Esophagus muscularis mucosa (tissue), 4 donors: ENCODE data around the gene FILIP1L. TPM values are rescaled to one million over a fixed set of nuclear protein-coding genes. Genes with fewer than 3 reads are reported as not detected.

Experiments
- DNase-seq: peaks from one replicate; pipeline ENCODE4 v3.0.0-alpha.2; 2017; ENCODE audit errors: extremely low spot score
- H3K27ac ChIP-seq, 4 donors: fragments of 200-600 bp; sonication (generic); replicated peaks in 1 of 4; 1 replicate in 3 of 4; 2 replicates in 1 of 4; pipeline ENCODE4 v1.5.1; 2016 to 2019; ENCODE audit warnings: mild to moderate bottlenecking in 1 of 4
- H3K27me3 ChIP-seq, 4 donors: fragments of 200-600 bp; sonication (generic); one replicate each; pipeline versions ENCODE4 v1.5.1 to v1.6.0; 2016 to 2019
- H3K36me3 ChIP-seq, 4 donors: fragments of 200-600 bp; sonication (generic); one replicate each; pipeline ENCODE4 v1.5.1; 2016 to 2019
- H3K4me1 ChIP-seq, 4 donors: fragments of 200-600 bp; sonication (generic); one replicate each; pipeline ENCODE4 v1.5.1; 2016 to 2019
- H3K4me3 ChIP-seq, 4 donors: fragments of 200-600 bp; sonication (generic); 1 replicate in 2 of 4; 2 replicates in 2 of 4; pipeline ENCODE4 v1.5.1; 2016 to 2019; ENCODE audit warnings: mild to moderate bottlenecking in 4 of 4, moderate library complexity in 1 of 4
- H3K9me3 ChIP-seq, 4 donors: fragments of 200-600 bp; sonication (generic); 1 replicate in 3 of 4; 2 replicates in 1 of 4; pipeline ENCODE4 v1.5.1; 2016 to 2019
- CTCF ChIP-seq, 3 experiments: fragments of 200-600 bp in 2 of 3; fragments of 450-650 bp in 1 of 3; sonication (generic) in 2 of 3; IDR thresholded peaks; one replicate each; pipeline ENCODE4 v1.5.1; 2017 to 2019; ENCODE audit warnings: antibody characterized with exemption in 3 of 3, mild to moderate bottlenecking in 2 of 3, moderate library complexity in 1 of 3
- EP300 ChIP-seq: sonication (generic); formaldehyde crosslinking; IDR thresholded peaks from one replicate; pipeline ENCODE4 v1.6.1; 2017; ENCODE audit warnings: antibody characterized with exemption
- POLR2A ChIP-seq: fragments of 450-650 bp; IDR thresholded peaks from one replicate; pipeline ENCODE4 v1.6.1; 2017; ENCODE audit warnings: antibody characterized with exemption, moderate library complexity, mild to moderate bottlenecking, low read depth
- POLR2AphosphoS5 ChIP-seq, 2 donors: sonication (generic); formaldehyde crosslinking; IDR thresholded peaks; one replicate each; pipeline ENCODE4 v1.6.1; 2017; ENCODE audit warnings: antibody characterized with exemption in 2 of 2
- WGBS: methylation state at CpG from one replicate; pipeline ENCODE4 v1.1.5; 2018; 5-methylcytosine and 5-hydroxymethylcytosine counted together
- intact Hi-C: fragments of 100-400 bp; cut with DNase I; formaldehyde crosslinking; loops from one replicate; pipeline ENCODE4 v1.15.1; 2023
- total RNA-seq, 4 donors: library from RNA; depleted of rRNA; stranded (reverse); fragments of >200 nt; gene quantifications; one replicate each; pipeline versions ENCODE4 v1.1.0 to v1.2.1, GENCODE V29; 2016

The FILIP1L gene
- total RNA-seq, 4 donors from 2014 or later: 120 to 134 (median 127) TPM

DNA sequence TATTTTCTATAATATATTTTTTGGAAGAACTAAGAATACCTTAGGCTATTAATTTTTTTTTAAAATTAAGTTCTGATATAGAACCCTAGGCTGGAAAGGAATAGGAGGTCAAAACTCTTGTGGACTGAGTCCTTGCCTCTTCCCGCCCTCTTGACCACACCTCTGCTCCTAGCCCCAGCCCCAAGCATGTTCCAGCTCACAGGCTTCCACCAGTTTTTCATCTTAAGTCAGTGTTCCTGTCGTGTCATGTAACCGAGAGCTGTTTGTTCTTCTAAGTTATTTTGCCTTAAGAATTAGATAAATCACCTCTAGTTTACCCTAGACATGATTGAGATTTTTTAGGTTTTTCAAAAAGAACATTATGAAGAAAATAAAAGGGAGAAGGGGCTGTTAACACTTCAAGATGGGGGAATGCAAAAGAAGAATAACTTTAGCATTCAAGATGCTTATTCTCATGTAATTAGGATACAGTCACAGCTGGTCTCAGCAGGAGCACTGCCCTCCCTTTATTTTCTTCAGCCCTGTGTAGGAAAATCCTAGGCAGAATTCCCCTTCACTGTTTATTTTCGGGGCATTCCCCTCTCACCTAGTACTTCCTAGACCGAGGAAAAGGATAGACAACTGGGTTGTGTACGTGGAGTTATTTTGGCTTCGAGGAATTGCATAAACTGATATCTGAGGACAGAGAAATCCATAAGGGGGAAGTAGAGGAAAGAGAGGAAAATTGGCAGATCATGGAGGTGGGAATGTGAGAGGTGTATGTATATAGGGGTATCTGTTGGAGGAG lies 186.4 kb downstream of the FILIP1L start:
- Histone ChIP-seq H3K27ac (peak overlapping the region; percentile 73 to 82 (median 80)), H3K27me3 (no peaks in the 10 kb centered on the region), H3K9me3 (no peaks in the 10 kb centered on the region), H3K4me3 (no peak overlapping the region), H3K4me1 (peaks cover 43 to 56% (median 54%) of the 10 kb centered on the region in 4 donors), H3K36me3 (no peaks in the 10 kb centered on the region)
- TF ChIP-seq CTCF (IDR thresholded peaks at IDR 0.05): no peak
- TF ChIP-seq POLR2AphosphoS5 (IDR thresholded peaks at IDR 0.05): no peak
- no peak for TF ChIP-seq EP300
- no peak for TF ChIP-seq POLR2A
- intact Hi-C loops: no loop called here
- WGBS: 56% methylated on average over 7 of the region's 7 CpGs
- no peak for DNase-seq

- Histone ChIP-seq H3K27ac (peak overlapping the region; percentile 2 to 42 (median 16)), H3K27me3 (no peaks in the 10 kb centered on the region), H3K4me1 (peaks cover 44 to 61% (median 59%) of the 10 kb centered on the region in 4 donors), H3K36me3 (no peaks in the 10 kb centered on the region), H3K4me3 (no peak overlapping the region), H3K9me3 (no peaks in the 10 kb centered on the region)
- TF ChIP-seq POLR2AphosphoS5 (IDR thresholded peaks at IDR 0.05): peak; percentile 32 to 44
- no peak for TF ChIP-seq EP300
- TF ChIP-seq POLR2A: no peak
- TF ChIP-seq CTCF (IDR thresholded peaks at IDR 0.05): no peak
- intact Hi-C loops: no loop called here
- WGBS: 59% methylated on average over 4 of the region's 4 CpGs
- no peak for DNase-seq
These were observed 188.6 kb downstream of the FILIP1L start for GRCh38 chr3:99925584-99926230.

DNA sequence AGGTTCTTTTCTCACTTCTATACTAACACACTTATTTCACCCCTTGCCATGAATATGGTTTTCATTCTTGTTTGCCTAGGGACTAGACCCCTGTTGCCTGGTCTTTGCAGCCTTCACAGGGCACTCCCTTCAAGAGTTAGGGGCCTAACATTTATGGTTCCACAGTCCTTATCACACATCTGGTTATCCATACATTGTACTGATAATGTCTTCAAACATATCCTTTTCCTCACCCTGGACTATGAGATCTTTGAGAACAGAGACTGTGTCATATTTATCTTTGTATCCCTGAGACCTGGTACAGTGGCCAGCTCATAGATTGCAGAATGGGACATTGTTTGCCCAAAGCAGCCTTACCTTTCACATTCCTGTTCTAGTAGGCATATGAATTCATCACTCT lies 190.4 kb downstream of the FILIP1L start:
- H3K9me3 ChIP-seq: no peaks in the 10 kb centered on the region
- intact Hi-C loops: no loop called here
- H3K36me3 ChIP-seq: no peaks in the 10 kb centered on the region
- H3K27ac ChIP-seq: no peak overlapping the region
- H3K4me3 ChIP-seq: no peak overlapping the region
- DNase-seq: no peak
- H3K4me1 ChIP-seq: peaks cover 48 to 61% (median 59%) of the 10 kb centered on the region in 4 donors
- no peaks in the 10 kb centered on the region for H3K27me3 ChIP-seq
- TF ChIP-seq EP300 (no peak), CTCF (IDR thresholded peaks at IDR 0.05) (no peak), POLR2A (no peak), POLR2AphosphoS5 (IDR thresholded peaks at IDR 0.05) (no peak)

- H3K27ac ChIP-seq: peak overlapping the region in 1 of 4 donors; percentile 53
- H3K4me1 ChIP-seq: peaks cover 41 to 50% (median 47%) of the 10 kb centered on the region in 4 donors
- no peak for TF ChIP-seq CTCF (IDR thresholded peaks at IDR 0.05)
- TF ChIP-seq POLR2AphosphoS5 (IDR thresholded peaks at IDR 0.05): no peak
- no peak for TF ChIP-seq EP300
- no peak for TF ChIP-seq POLR2A
- 74% methylated on average over 1 of the region's 1 CpG for WGBS
- H3K9me3 ChIP-seq: no peaks in the 10 kb centered on the region
- H3K4me3 ChIP-seq: no peak overlapping the region
- H3K27me3 ChIP-seq: no peaks in the 10 kb centered on the region
- intact Hi-C loops: no loop called here
- no peaks in the 10 kb centered on the region for H3K36me3 ChIP-seq
- DNase-seq: no peak
These were observed 192.3 kb downstream of the FILIP1L start for GRCh38 chr3:99921986-99922385.
